Ovary (tissue), 9 donors: ENCODE measurements around the gene SFTPB. TPM values are rescaled to one million over a fixed set of nuclear protein-coding genes. Genes with fewer than 3 reads are reported as not detected.

Experiments
- DNase-seq, 5 donors: peaks; one replicate each; pipeline ENCODE4 v3.0.0-alpha.2; 2019 to 2020
- H3K27ac ChIP-seq, 2 donors: fragments of 200-600 bp; one replicate each; pipeline versions ENCODE4 v1.5.1 to v1.8.0; 2019 to 2022
- H3K27me3 ChIP-seq: fragments of 200-600 bp; one replicate; pipeline ENCODE4 v1.8.0; 2022
- H3K36me3 ChIP-seq: fragments of 200-600 bp; sonication (generic); one replicate; pipeline ENCODE4 v1.5.1; 2019
- H3K4me1 ChIP-seq: one replicate; pipeline ENCODE4 v1.8.1; 2013; ENCODE audit warnings: mild to moderate bottlenecking, moderate library complexity; ENCODE audit not compliant: insufficient read depth
- H3K4me3 ChIP-seq: fragments of 200-600 bp; sonication (generic); one replicate; pipeline ENCODE4 v1.5.1; 2017
- H3K9me3 ChIP-seq, 2 donors: fragments of 200-600 bp in 1 of 2; sonication (generic) in 1 of 2; one replicate each; pipeline versions ENCODE4 v1.5.1 to v1.8.1; 2013 to 2019; ENCODE audit warnings: mild to moderate bottlenecking in 1 of 2, moderate library complexity in 1 of 2
- CTCF ChIP-seq, 3 donors: fragments of 450-650 bp in 2 of 3; fragments of 200-600 bp in 1 of 3; IDR thresholded peaks; one replicate each; pipeline versions ENCODE4 v1.5.1 to v1.8.0; 2016 to 2022; ENCODE audit warnings: antibody characterized with exemption in 3 of 3, mild to moderate bottlenecking in 1 of 3
- EP300 ChIP-seq: sonication (generic); formaldehyde crosslinking; IDR thresholded peaks from one replicate; pipeline ENCODE4 v1.6.1; 2017; ENCODE audit warnings: antibody characterized with exemption
- POLR2A ChIP-seq: fragments of 450-650 bp; IDR thresholded peaks from one replicate; pipeline ENCODE4 v1.6.1; 2017; ENCODE audit warnings: antibody characterized with exemption, mild to moderate bottlenecking, moderate library complexity
- WGBS, 3 donors: extraction: QIAGEN DNeasy Blood & Tissue Kit in 1 of 3; methylation state at CpG; one replicate each; pipeline versions ENCODE4 v1.1.5 to v1.1.7; 2013 to 2017; 5-methylcytosine and 5-hydroxymethylcytosine counted together
- intact Hi-C, 4 donors: fragments of 100-400 bp; cut with DNase I; formaldehyde crosslinking; loops; one replicate each; pipeline versions ENCODE4 v1.11.0 to v1.15.1; 2022 to 2023
- polyA plus RNA-seq, 2 donors: library from polyadenylated mRNA; stranded (reverse); fragments of 200-250 nt in 1 of 2; fragments of 350-450 nt in 1 of 2; fragmentation: Illumina TruSeq in 1 of 2; extraction: RNeasy Lipid Tissue Mini Kit (QIAGEN cat#74804) in 1 of 2; gene quantifications; one replicate each; pipeline ENCODE4 v1.2.3, GENCODE V29; 2013 to 2014
- total RNA-seq, 7 donors: library from RNA; depleted of rRNA in 2 of 7; stranded (reverse); fragments of >200 nt in 2 of 7; fragmentation: NEBNext Ultra II Directional in 3 of 7; extraction: Animal tissue kit (Norgen Biotek cat#: 25700) in 3 of 7; gene quantifications; one replicate each; pipeline versions ENCODE4 v1.1.0 to v1.2.4, GENCODE V29; 2016 to 2023
- donor health status: DM: no; HTN: no; CAD: no; lungs with moderate emphysema.
- donor health status: DM: no; HTN: no; CAD: no.
- donor health status: Bipolar disorder and iron deficiency.
- donor health status: DM: yes; HTN: yes; CAD: no.
- donor health status: DM: no; HTN: no; CAD: no.
- donor health status: DM: yes; HTN: yes; CAD: no.

SFTPB gene
- total and polyA plus RNA-seq, 9 donors, result 0.27 to 15.4 (median 1.0) TPM; not detected in 2

- no peak overlapping the region for H3K4me3 ChIP-seq
- no peaks in the 10 kb centered on the region for H3K9me3 ChIP-seq
- H3K27ac ChIP-seq, result no peak overlapping the region
- WGBS, 3 donors, result 82 to 85% (median 83%) methylated on average over 7 of the region's 7 CpGs
- TF ChIP-seq EP300 (no peak), CTCF (IDR thresholded peaks at IDR 0.05) (no peak), POLR2A (no peak)
- no peaks in the 10 kb centered on the region for H3K4me1 ChIP-seq
- DNase-seq, result no peak
- intact Hi-C loops, result no loop called here
- no peaks in the 10 kb centered on the region for H3K27me3 ChIP-seq
- no peaks in the 10 kb centered on the region for H3K36me3 ChIP-seq
Observed at GRCh38 chr2:85655961-85656417, 12.0 kb downstream of the SFTPB start.

DNA sequence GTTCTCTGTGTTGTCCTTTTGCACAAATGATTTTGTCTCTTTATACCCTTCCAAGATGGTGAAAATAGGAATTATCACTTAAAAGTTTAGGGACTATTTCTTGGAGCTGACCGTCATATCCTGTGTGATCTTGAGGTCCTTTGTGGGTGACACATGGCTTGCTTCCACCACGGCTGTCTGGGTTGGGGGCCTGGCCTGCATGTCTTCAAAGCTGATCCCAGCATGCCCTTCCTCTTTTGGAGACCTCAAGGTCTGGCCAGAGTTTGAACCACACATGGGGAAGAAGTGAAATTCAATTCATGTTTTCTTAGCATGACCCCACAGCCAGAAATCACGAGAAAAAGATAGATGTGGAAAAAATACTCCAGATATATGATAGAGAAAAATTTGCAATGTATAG, 14.0 kb downstream of the SFTPB start:
- no peak overlapping the region for H3K4me3 ChIP-seq
- DNase-seq, result no peak
- intact Hi-C loops, result no loop called here
- H3K27me3 ChIP-seq, result no peaks in the 10 kb centered on the region
- H3K27ac ChIP-seq, result no peak overlapping the region
- TF ChIP-seq POLR2A (no peak), EP300 (no peak), CTCF (IDR thresholded peaks at IDR 0.05) (no peak)
- WGBS, 3 donors, result 76 to 87% (median 84%) methylated on average over 3 of the region's 3 CpGs
- no peaks in the 10 kb centered on the region for H3K9me3 ChIP-seq
- H3K36me3 ChIP-seq, result no peaks in the 10 kb centered on the region
- peaks cover 2% of the 10 kb centered on the region for H3K4me1 ChIP-seq

GRCh38 chr2:85652056-85652455, 15.9 kb downstream of the SFTPB start:
- Histone ChIP-seq H3K4me1 (peaks cover 2% of the 10 kb centered on the region), H3K36me3 (no peaks in the 10 kb centered on the region), H3K9me3 (no peaks in the 10 kb centered on the region), H3K27ac (no peak overlapping the region), H3K4me3 (no peak overlapping the region), H3K27me3 (no peaks in the 10 kb centered on the region)
- DNase-seq, result no peak
- no peak for TF ChIP-seq POLR2A
- TF ChIP-seq EP300, result no peak
- intact Hi-C loops, result no loop called here
- 96 to 98% (median 97%) methylated on average over 2 of the region's 2 CpGs for WGBS, 3 donors

GRCh38 chr2:85651097-85651496, 16.9 kb downstream of the SFTPB start:
- DNase-seq, result no peak
- Histone ChIP-seq H3K36me3 (no peaks in the 10 kb centered on the region), H3K4me3 (no peak overlapping the region), H3K27ac (no peak overlapping the region), H3K4me1 (peaks cover 2% of the 10 kb centered on the region), H3K9me3 (no peaks in the 10 kb centered on the region), H3K27me3 (no peaks in the 10 kb centered on the region)
- WGBS, 3 donors, result 73 to 78% (median 73%) methylated on average over 3 of the region's 3 CpGs
- TF ChIP-seq CTCF (IDR thresholded peaks at IDR 0.05), result no peak
- TF ChIP-seq POLR2A, result no peak
- TF ChIP-seq EP300, result no peak
- intact Hi-C loops, result no loop called here

DNA sequence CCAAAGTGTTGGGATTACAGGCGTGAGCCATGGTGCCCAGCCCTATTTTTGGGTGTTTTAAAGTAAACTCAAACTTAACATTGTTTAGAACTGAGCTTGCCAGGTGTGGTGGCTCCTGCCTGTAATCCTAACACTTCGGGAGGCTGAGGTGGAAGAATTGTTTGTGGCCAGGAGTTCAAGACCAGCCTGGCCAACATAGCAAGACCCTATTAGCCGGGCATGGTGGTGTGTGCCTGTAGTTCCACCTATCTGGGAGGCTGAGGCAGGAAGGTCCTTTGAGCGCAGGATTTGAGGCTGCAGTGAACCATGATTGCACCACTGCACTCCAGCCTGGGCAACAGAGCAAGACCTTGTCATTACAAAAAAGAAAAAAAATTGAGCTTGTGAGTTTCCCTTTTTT, 17.5 kb downstream of the SFTPB start:
- intact Hi-C loops, result no loop called here

More for the DNA sequence above, 17.5 kb downstream of the SFTPB start:
- Histone ChIP-seq H3K4me3 (no peak overlapping the region), H3K27ac (no peak overlapping the region), H3K9me3 (no peaks in the 10 kb centered on the region), H3K4me1 (peaks cover 2% of the 10 kb centered on the region), H3K27me3 (no peaks in the 10 kb centered on the region), H3K36me3 (no peaks in the 10 kb centered on the region)
- TF ChIP-seq CTCF (IDR thresholded peaks at IDR 0.05), result no peak
- no peak for TF ChIP-seq EP300
- TF ChIP-seq POLR2A, result no peak
- no peak for DNase-seq
- WGBS, 3 donors, result 92 to 96% (median 96%) methylated on average over 4 of the region's 4 CpGs
